Smooth muscle cell (in vitro differentiated cells): ENCODE data around the gene FMN2. TPM values are rescaled to one million over a fixed set of nuclear protein-coding genes. Genes with fewer than 3 reads are reported as not detected.

Experiments
- DNase-seq: peaks from one replicate; lab custom pipeline; 2025; ENCODE audit not compliant: unreplicated experiment; lab: John Stamatoyannopoulos, UW
- H2AFZ ChIP-seq: fragments of 200-600 bp; sonication (generic); 2 replicates; pipeline ENCODE4 v1.6.0; 2016; ENCODE audit warnings: antibody characterized with exemption, low read depth, mild to moderate bottlenecking
- H3F3A ChIP-seq: fragments of 200-600 bp; sonication (generic); 2 replicates; pipeline ENCODE4 v1.6.0; 2017; ENCODE audit warnings: antibody characterized with exemption, low read depth
- H3K27ac ChIP-seq: fragments of 200-600 bp; sonication (generic); 2 replicates; pipeline ENCODE4 v1.5.1; 2016; ENCODE audit warnings: low read depth, mild to moderate bottlenecking
- H3K27me3 ChIP-seq: fragments of 200-600 bp; sonication (generic); 2 replicates; pipeline ENCODE4 v1.6.1; 2016; ENCODE audit warnings: low read depth, mild to moderate bottlenecking
- H3K36me3 ChIP-seq: fragments of 200-600 bp; sonication (generic); 2 replicates; pipeline ENCODE4 v1.5.1; 2016; ENCODE audit warnings: low read depth
- H3K4me1 ChIP-seq: fragments of 200-600 bp; sonication (generic); 2 replicates; pipeline ENCODE4 v1.5.1; 2016; ENCODE audit warnings: low read depth
- H3K4me2 ChIP-seq: fragments of 200-600 bp; sonication (generic); 2 replicates; pipeline ENCODE4 v1.6.0; 2016; ENCODE audit warnings: mild to moderate bottlenecking
- H3K4me3 ChIP-seq: fragments of 200-600 bp; sonication (generic); 2 replicates; pipeline ENCODE4 v1.5.1; 2016; ENCODE audit warnings: mild to moderate bottlenecking
- H3K79me2 ChIP-seq: fragments of 200-600 bp; sonication (generic); 2 replicates; pipeline ENCODE4 v1.6.0; 2016; ENCODE audit warnings: low read depth, mild to moderate bottlenecking
- H3K9ac ChIP-seq: fragments of 200-600 bp; sonication (generic); 2 replicates; pipeline ENCODE4 v1.6.0; 2016; ENCODE audit warnings: low read depth
- H3K9me3 ChIP-seq: fragments of 200-600 bp; sonication (generic); replicated peaks from 2 replicates; pipeline ENCODE4 v1.5.1; 2016; ENCODE audit warnings: low read depth
- H4K20me1 ChIP-seq: fragments of 200-600 bp; sonication (generic); 2 replicates; pipeline ENCODE4 v1.6.0; 2016; ENCODE audit warnings: low read depth
- CTCF ChIP-seq: fragments of 200-600 bp; sonication (generic); IDR thresholded peaks from 2 replicates; pipeline ENCODE4 v1.5.1; 2017; ENCODE audit warnings: borderline replicate concordance, mild to moderate bottlenecking, antibody characterized with exemption; ENCODE audit not compliant: insufficient read depth, poor library complexity, severe bottlenecking
- WGBS: methylation state at CpG from one replicate; pipeline ENCODE4 v1.1.7; 2016; ENCODE audit warnings: low lambda C conversion rate; 5-methylcytosine and 5-hydroxymethylcytosine counted together
- polyA plus RNA-seq: library from polyadenylated mRNA; unstranded; fragments of >200 nt; fragmentation: Nextera tagmentation; extraction: Ambion mirVana; gene quantifications from 2 replicates; pipeline ENCODE4 v1.2.1, GENCODE V29; 2016
- total RNA-seq: library from RNA; depleted of rRNA; stranded (reverse); fragments of >200 nt; gene quantifications from 2 replicates; pipeline ENCODE4 v1.2.3, GENCODE V29; 2014

FMN2 gene
- total and polyA plus RNA-seq, 2 experiments from 2014 or later = 1.9 to 6.2 TPM

DNA sequence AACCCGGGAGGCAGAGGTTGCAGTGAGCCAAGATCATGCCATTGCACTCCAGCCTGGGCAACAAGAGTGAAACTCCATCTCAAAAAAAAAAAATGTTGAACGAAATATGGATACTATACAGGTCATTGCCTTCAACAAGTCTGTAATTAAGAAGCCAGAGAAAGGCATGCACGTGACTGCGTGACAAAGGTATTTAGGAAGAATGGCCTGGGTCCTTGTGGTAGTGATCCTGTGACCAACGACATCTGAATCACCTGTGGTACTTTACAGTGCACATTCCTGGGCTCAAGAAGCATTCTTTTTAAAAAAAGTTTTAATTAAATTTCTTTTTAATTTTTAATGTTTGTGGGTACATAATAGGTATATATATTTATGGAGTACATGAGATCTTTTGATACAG, 405.3 kb downstream of the FMN2 start:
- 67% methylated on average over 5 of the region's 5 CpGs for WGBS
- no peak for DNase-seq
- TF ChIP-seq CTCF = no peak

DNA sequence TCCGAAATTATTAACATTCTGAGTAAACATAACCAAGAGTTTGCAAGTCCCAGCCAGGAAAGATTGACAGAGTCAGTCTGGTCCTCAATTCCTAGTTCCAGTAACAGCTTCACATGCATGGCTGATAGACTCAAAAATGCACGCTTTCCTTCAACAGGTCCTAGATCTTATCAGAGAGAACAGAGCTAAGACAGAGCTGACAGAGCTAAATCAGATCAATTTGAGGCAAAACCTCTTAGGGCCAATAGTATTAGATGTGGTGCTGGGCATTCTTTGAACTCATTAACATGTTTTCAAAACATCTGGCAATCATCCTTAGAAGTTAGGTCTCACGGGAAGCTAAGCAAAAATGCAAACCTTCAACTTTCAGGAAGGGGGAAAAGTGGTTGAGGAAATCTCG, 406.2 kb downstream of the FMN2 start:
- Histone ChIP-seq H4K20me1 (no peaks in the 10 kb centered on the region), H2AFZ (no peak overlapping the region), H3F3A (peaks cover 8% of the 10 kb centered on the region), H3K4me1 (no peaks in the 10 kb centered on the region), H3K79me2 (peaks cover 3% of the 10 kb centered on the region), H3K36me3 (no peaks in the 10 kb centered on the region), H3K4me3 (no peak overlapping the region), H3K9ac (no peak overlapping the region), H3K4me2 (no peak overlapping the region), H3K27ac (no peak overlapping the region), H3K27me3 (no peaks in the 10 kb centered on the region), H3K9me3 (no peaks in the 10 kb centered on the region)
- no peak for DNase-seq
- TF ChIP-seq CTCF = no peak
- WGBS = 70% methylated on average over 4 of the region's 4 CpGs

More for the DNA sequence above, 405.3 kb downstream of the FMN2 start:
- Histone ChIP-seq H3K27ac (no peak overlapping the region), H3K36me3 (no peaks in the 10 kb centered on the region), H3K4me3 (no peak overlapping the region), H3K4me1 (no peaks in the 10 kb centered on the region), H3K27me3 (no peaks in the 10 kb centered on the region), H3F3A (peaks cover 8% of the 10 kb centered on the region), H3K4me2 (no peak overlapping the region), H3K79me2 (peaks cover 3% of the 10 kb centered on the region), H3K9me3 (no peaks in the 10 kb centered on the region), H2AFZ (no peak overlapping the region), H3K9ac (no peak overlapping the region), H4K20me1 (no peaks in the 10 kb centered on the region)

- H3K4me3 ChIP-seq = no peak overlapping the region
- WGBS = 82% methylated on average over 8 of the region's 8 CpGs
- H3K27me3 ChIP-seq = no peaks in the 10 kb centered on the region
- peaks cover 11% of the 10 kb centered on the region for H3F3A ChIP-seq
- TF ChIP-seq CTCF = no peak
- H3K9me3 ChIP-seq = no peaks in the 10 kb centered on the region
- no peaks in the 10 kb centered on the region for H3K4me1 ChIP-seq
- no peak overlapping the region for H3K4me2 ChIP-seq
- DNase-seq = no peak
- no peak overlapping the region for H2AFZ ChIP-seq
- no peak overlapping the region for H3K9ac ChIP-seq
- H3K79me2 ChIP-seq = peaks cover 3% of the 10 kb centered on the region
- H4K20me1 ChIP-seq = no peaks in the 10 kb centered on the region
- H3K36me3 ChIP-seq = no peaks in the 10 kb centered on the region
- no peak overlapping the region for H3K27ac ChIP-seq
Observed at GRCh38 chr1:240498335-240498734, 406.7 kb downstream of the FMN2 start.

DNA sequence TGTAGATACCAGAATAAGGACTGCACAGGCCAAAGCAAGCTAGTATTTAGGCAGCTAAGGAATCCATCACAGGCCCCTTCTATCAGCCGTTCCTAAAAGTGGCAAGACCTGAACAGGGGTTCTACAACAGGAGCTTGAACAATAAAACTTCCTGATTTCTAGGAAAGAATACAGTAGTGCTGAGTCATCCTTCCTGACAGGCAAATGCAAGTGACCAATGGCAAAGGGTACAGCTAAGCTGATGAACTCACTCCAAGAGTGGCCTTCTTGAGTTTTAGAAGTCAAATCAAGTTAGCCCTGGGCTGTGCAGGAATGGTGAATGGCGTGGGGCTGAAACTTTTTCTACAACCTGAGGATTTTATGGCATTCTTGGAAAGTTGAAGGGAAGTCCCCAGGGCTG, 407.3 kb downstream of the FMN2 start:
- H3K9me3 ChIP-seq = no peaks in the 10 kb centered on the region
- H3K4me1 ChIP-seq = no peaks in the 10 kb centered on the region
- WGBS = 47% methylated on average over 2 of the region's 2 CpGs
- no peak for DNase-seq
- H3K4me3 ChIP-seq = no peak overlapping the region
- no peaks in the 10 kb centered on the region for H3K27me3 ChIP-seq
- no peak overlapping the region for H3K4me2 ChIP-seq
- no peak for TF ChIP-seq CTCF
- H3K27ac ChIP-seq = no peak overlapping the region
- no peak overlapping the region for H2AFZ ChIP-seq
- H3K9ac ChIP-seq = no peak overlapping the region
- H3K79me2 ChIP-seq = peaks cover 3% of the 10 kb centered on the region
- H4K20me1 ChIP-seq = no peaks in the 10 kb centered on the region
- H3F3A ChIP-seq = peaks cover 16% of the 10 kb centered on the region
- H3K36me3 ChIP-seq = no peaks in the 10 kb centered on the region
